ENCODE data around the gene POU2AF3.

The POU2AF3 gene

GRCh38 chr11:111327908-111328624 lies 29.7 kb downstream of the POU2AF3 start:
- no peaks in the 10 kb centered on the region for H3K9me3 Mint-ChIP-seq
- no peaks in the 10 kb centered on the region for H3K36me3 Mint-ChIP-seq
- H3K27me3 Mint-ChIP-seq: peaks cover 15% of the 10 kb centered on the region
- no peak overlapping the region for H3K27ac Mint-ChIP-seq
- H3K4me1 Mint-ChIP-seq: no peaks in the 10 kb centered on the region
- DNase-seq: no peak
- no peak overlapping the region for H3K4me3 Mint-ChIP-seq
- CTCF ChIA-PET: no interaction called here

GRCh38 chr11:111329306-111330204 lies 31.2 kb downstream of the POU2AF3 start:
- no peaks in the 10 kb centered on the region for H3K4me1 Mint-ChIP-seq

GRCh38 chr11:111330234-111330893 lies 32.0 kb downstream of the POU2AF3 start:
- no peaks in the 10 kb centered on the region for H3K9me3 Mint-ChIP-seq
- H3K27me3 Mint-ChIP-seq: peaks cover 11% of the 10 kb centered on the region
- no peak for DNase-seq
- H3K27ac Mint-ChIP-seq: no peak overlapping the region
- CTCF ChIA-PET: no interaction called here
- H3K4me1 Mint-ChIP-seq: no peaks in the 10 kb centered on the region
- H3K36me3 Mint-ChIP-seq: no peaks in the 10 kb centered on the region
- H3K4me3 Mint-ChIP-seq: no peak overlapping the region

More at GRCh38 chr11:111329306-111330204, 31.2 kb downstream of the POU2AF3 start:
- CTCF ChIA-PET: no interaction called here
- Mint-ChIP-seq H3K9me3 (no peaks in the 10 kb centered on the region), H3K27me3 (peaks cover 15% of the 10 kb centered on the region), H3K36me3 (no peaks in the 10 kb centered on the region), H3K27ac (no peak overlapping the region), H3K4me3 (no peak overlapping the region)
- no peak for DNase-seq

GRCh38 chr11:111331711-111332479 lies 33.5 kb downstream of the POU2AF3 start:
- DNase-seq: no peak
- no peak overlapping the region for H3K27ac Mint-ChIP-seq
- no peak overlapping the region for H3K4me3 Mint-ChIP-seq
- CTCF ChIA-PET: no interaction called here
- peaks cover 11% of the 10 kb centered on the region for H3K27me3 Mint-ChIP-seq
- no peaks in the 10 kb centered on the region for H3K4me1 Mint-ChIP-seq
- H3K36me3 Mint-ChIP-seq: no peaks in the 10 kb centered on the region
- no peaks in the 10 kb centered on the region for H3K9me3 Mint-ChIP-seq

- H3K4me1 Mint-ChIP-seq: no peaks in the 10 kb centered on the region
- no peak for DNase-seq
- CTCF ChIA-PET: no interaction called here
- no peak overlapping the region for H3K4me3 Mint-ChIP-seq
- no peak overlapping the region for H3K27ac Mint-ChIP-seq
- H3K36me3 Mint-ChIP-seq: peaks cover 1% of the 10 kb centered on the region
- peaks cover 4% of the 10 kb centered on the region for H3K9me3 Mint-ChIP-seq
- H3K27me3 Mint-ChIP-seq: peaks cover 15% of the 10 kb centered on the region
Measured at GRCh38 chr11:111334532-111335502, 36.5 kb downstream of the POU2AF3 start.

- H3K27me3 Mint-ChIP-seq: peaks cover 15% of the 10 kb centered on the region
- H3K9me3 Mint-ChIP-seq: peaks cover 4% of the 10 kb centered on the region
- no peak for DNase-seq
- no peak overlapping the region for H3K27ac Mint-ChIP-seq
- CTCF ChIA-PET: no interaction called here
- peaks cover 1% of the 10 kb centered on the region for H3K36me3 Mint-ChIP-seq
- H3K4me1 Mint-ChIP-seq: no peaks in the 10 kb centered on the region
- no peak overlapping the region for H3K4me3 Mint-ChIP-seq
Measured at GRCh38 chr11:111335549-111335948, 37.2 kb downstream of the POU2AF3 start.

GRCh38 chr11:111336062-111336461 lies 37.7 kb downstream of the POU2AF3 start:
- CTCF ChIA-PET: interaction anchor here (0.7 kb wide), 1 partner anchor 41 kb away, joined by 3 read pairs; no protein-coding TSS in a partner anchor
- Mint-ChIP-seq H3K4me3 (no peak overlapping the region), H3K27ac (no peak overlapping the region), H3K27me3 (peaks cover 15% of the 10 kb centered on the region), H3K9me3 (peaks cover 4% of the 10 kb centered on the region), H3K36me3 (peaks cover 1% of the 10 kb centered on the region), H3K4me1 (no peaks in the 10 kb centered on the region)
- DNase-seq: no peak

GRCh38 chr11:111336582-111337256 lies 38.4 kb downstream of the POU2AF3 start:
- peaks cover 11% of the 10 kb centered on the region for H3K27me3 Mint-ChIP-seq
- H3K9me3 Mint-ChIP-seq: peaks cover 4% of the 10 kb centered on the region
- H3K36me3 Mint-ChIP-seq: peaks cover 1% of the 10 kb centered on the region
- no peak overlapping the region for H3K4me3 Mint-ChIP-seq
- no peaks in the 10 kb centered on the region for H3K4me1 Mint-ChIP-seq
- H3K27ac Mint-ChIP-seq: no peak overlapping the region
- DNase-seq: no peak
- CTCF ChIA-PET: interaction anchor here (0.7 kb wide), 1 partner anchor 40 kb away, joined by 3 read pairs; no protein-coding TSS in a partner anchor

- Mint-ChIP-seq H3K36me3 (peaks cover 1% of the 10 kb centered on the region), H3K4me3 (no peak overlapping the region), H3K4me1 (no peaks in the 10 kb centered on the region), H3K27ac (no peak overlapping the region), H3K9me3 (peaks cover 4% of the 10 kb centered on the region), H3K27me3 (peaks cover 11% of the 10 kb centered on the region)
- DNase-seq: no peak
- CTCF ChIA-PET: no interaction called here
Measured at GRCh38 chr11:111339758-111340388, 41.5 kb downstream of the POU2AF3 start.

GRCh38 chr11:111342329-111342728 lies 44.0 kb downstream of the POU2AF3 start:
- Mint-ChIP-seq H3K27me3 (peaks cover 4% of the 10 kb centered on the region), H3K4me1 (no peaks in the 10 kb centered on the region), H3K9me3 (peaks cover 4% of the 10 kb centered on the region), H3K4me3 (no peak overlapping the region), H3K36me3 (peaks cover 1% of the 10 kb centered on the region), H3K27ac (no peak overlapping the region)
- no peak for DNase-seq
- CTCF ChIA-PET: no interaction called here

- Mint-ChIP-seq H3K4me3 (no peak overlapping the region), H3K9me3 (peaks cover 4% of the 10 kb centered on the region), H3K27ac (no peak overlapping the region), H3K36me3 (peaks cover 1% of the 10 kb centered on the region), H3K27me3 (no peaks in the 10 kb centered on the region), H3K4me1 (no peaks in the 10 kb centered on the region)
- DNase-seq: no peak
- CTCF ChIA-PET: no interaction called here
Measured at GRCh38 chr11:111344032-111344431, 45.7 kb downstream of the POU2AF3 start.

GRCh38 chr11:111347002-111347722 lies 48.8 kb downstream of the POU2AF3 start:
- H3K4me3 Mint-ChIP-seq: no peak overlapping the region
- H3K27ac Mint-ChIP-seq: no peak overlapping the region
- H3K4me1 Mint-ChIP-seq: no peaks in the 10 kb centered on the region
- peaks cover 4% of the 10 kb centered on the region for H3K27me3 Mint-ChIP-seq
- no peaks in the 10 kb centered on the region for H3K9me3 Mint-ChIP-seq
- CTCF ChIA-PET: no interaction called here
- H3K36me3 Mint-ChIP-seq: no peaks in the 10 kb centered on the region
- no peak for DNase-seq
